ENCODE measurements around the gene GPR84.

DNA sequence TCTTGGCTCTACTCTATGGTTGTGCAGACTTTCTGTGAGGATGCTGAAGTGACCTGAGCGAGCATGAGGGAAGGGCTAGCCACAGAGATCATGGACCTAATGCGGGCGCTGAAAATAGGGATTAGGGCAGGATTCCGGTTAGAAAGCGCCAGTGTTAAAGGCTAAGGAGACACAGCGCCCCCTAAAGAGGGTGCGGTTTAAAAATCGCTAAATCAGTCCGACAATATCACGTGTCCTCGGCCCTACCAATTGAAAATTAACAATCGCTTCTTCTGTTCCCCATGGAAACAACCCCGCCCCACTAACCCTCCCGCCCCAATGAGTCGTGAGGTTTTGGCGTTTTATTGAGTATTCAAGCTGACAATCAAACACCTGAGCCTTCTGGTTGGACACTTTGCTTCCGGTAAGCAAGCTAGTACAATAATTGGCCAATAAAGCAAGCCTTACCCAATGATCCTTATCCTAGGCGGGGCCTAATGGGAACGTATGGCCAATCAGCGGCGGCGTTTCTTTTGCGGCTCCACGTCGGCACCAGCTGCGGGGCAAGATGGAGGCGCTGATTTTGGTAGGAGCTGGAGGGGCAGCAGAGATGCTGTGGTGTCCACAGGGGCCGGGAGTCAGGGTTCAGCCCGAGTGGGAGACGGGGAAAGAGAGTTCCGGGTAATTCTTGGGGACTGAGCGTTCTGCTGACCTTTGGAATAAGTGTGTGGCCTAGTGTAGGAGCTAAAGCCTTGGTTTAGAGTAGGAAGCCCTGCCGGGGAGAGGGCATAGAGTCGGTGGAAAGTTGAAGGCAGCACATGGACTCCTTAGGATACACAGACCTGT, 39.5 kb downstream of the GPR84 start, which contains the start of gene COPZ1:
- TF ChIP-seq FOXM1 (IDR thresholded peaks at IDR 0.05; ENCODE audit: borderline replicate concordance) (no peak), FOXK2 (IDR thresholded peaks at IDR 0.05) (no peak), HDGF (IDR thresholded peaks at IDR 0.05; ENCODE audit: borderline replicate concordance) (no peak), CTBP1 (IDR thresholded peaks at IDR 0.05; ENCODE audit: borderline replicate concordance) (no peak), SP1 (IDR thresholded peaks at IDR 0.05) (no peak)
